DMS153 (cell line): Measurements from ENCODE around the gene IGLL5.

Source experiments
- DNase-seq: peaks from one replicate; lab custom pipeline; 2025; lab: John Stamatoyannopoulos, UW

The IGLL5 gene

DNA sequence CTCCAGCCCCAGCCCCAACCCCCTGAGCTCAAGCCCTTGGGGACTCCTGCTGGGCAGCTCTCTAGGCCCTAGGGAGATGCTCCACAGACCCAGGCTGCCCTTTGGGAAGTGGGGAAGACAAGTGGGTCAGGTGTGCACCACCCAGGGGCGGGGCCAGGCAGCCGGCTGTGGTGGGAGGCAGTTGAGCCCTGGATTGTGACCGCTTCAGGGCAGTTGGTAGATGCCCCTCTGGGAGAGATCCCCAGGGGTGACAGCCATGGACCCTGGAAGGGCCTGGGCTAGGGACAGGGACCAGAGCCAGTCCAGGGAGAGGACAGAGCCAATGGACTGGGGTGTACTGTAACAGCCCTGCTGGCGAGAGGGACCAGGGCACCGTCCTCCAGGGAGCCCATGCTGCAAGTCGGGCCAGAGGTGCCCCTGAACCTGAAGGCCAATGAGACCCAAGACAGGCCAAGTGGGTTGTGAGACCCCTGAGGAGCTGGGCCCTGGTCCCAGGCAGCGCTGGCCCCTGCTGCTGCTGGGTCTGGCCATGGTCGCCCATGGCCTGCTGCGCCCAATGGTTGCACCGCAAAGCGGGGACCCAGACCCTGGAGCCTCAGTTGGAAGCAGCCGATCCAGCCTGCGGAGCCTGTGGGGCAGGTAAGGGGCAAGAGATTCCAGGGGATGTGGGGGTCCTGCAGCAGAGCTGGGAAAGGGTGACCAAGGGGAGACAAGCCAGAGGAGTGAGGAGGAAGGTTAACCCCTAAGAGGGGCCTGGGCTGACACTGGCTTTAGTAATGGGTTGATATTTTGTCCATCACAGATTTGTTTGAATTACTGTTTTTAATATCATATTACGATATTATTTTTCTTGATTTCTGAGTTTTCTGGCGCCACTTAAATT is at the start of gene IGLL5:
Gene IGLL5, plus strand, starts transcription at position 196 of the 883 bp plus-strand sequence. Its CDS starts 238 bp downstream, at position 434.
- DNase-seq: no peak

DNA sequence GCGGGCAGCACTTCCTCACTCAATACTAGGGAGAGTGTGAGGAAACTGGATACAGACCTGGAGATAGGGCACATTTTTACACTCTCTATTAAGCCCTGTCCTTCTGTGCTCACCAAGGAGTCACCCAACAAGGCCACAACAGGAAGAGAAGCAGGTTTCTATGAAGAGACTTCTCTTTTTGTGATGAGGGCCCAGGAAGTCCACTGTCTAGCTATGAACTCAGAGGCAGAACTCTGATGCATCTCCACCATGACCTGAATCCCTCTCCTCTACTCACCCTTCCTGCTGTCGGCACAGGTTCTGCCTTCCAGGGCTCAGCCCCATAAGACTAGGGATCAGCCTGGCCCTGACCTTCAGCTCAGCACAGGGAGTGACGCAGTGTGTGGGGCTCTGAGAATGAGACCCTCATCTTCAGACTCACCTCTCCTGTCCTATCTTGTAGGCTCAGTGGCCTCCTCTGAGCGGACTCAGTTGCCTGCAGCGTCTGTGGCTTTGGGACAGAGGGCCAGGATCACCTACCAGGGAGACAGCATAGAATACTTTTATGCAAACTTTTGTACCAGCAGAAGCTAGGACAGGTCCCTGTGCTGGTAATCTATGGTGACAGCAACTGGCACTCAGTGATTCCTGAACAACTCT is 49.3 kb upstream of the IGLL5 start:
- no peak for DNase-seq

DNA sequence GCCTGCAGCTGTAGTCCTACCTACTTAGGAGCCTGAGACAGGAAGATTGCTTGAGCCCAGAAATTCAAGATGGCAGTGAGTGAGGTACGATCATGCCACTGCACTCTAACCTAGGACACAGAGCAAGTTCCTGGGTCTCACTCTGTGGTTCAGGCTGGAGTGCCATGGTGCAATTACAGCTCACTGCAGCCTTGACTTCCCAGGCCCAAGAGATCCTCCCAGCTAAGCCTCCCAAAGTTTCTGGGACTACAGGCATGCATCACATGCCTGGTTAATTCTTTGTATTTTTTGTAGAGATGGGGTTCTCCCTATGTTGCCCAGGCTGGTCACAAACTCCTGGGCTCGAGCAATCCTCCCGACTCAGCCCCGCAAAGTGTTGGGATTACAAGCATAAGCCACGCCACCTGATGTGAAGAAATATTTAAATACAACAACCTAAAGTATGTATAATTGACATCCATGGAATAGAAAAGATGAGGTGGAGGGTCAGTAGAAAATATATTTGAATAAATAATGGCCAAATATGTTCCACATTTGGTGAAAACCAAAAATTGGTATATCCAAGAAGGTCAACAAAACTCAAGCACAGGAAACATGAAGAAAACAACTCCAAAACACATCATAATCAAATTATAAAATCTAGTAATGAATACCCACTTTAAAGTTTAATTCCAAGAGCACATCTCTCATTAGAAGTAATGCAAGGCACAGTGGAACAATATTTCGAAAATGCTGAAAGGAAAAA is 47.9 kb upstream of the IGLL5 start:
- no peak for DNase-seq

DNA sequence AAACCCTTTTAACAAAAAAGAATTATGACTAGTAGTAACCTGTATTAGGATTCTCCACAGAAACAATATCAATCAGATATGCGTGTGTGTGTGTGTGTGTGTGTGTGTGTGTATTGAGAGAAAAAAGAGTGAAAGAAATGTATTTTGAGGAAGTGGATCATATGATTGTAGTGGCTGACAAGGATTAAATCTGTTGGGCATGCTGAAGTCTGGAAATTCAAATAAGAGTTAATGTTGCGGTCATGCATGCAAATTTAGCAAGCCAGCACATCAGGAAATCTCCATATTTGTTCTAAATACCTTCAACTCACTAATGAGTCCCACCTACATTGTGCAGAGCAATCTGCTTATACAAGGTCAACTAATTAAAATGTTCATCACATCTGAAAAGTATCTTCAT is 46.8 kb upstream of the IGLL5 start:
- no peak for DNase-seq

DNA sequence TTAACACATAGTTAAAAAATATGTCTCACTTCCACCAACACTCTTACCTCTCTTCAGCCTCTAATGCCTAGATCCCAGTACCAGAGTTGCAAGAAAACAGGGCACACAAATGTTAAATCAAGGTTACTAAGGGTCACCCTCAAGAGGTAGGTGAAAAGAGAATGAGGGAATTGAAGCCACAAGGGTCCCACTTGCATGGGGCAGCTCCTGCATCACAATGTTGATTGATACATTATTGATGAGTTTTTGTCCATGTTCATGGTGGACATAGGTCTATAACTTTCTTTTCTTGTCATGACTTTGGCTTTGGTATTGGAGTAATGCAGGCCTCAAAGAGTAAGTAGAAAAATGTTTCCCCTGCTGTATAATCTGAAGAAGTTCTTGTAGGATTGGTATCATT is 46.0 kb upstream of the IGLL5 start:
- no peak for DNase-seq

DNA sequence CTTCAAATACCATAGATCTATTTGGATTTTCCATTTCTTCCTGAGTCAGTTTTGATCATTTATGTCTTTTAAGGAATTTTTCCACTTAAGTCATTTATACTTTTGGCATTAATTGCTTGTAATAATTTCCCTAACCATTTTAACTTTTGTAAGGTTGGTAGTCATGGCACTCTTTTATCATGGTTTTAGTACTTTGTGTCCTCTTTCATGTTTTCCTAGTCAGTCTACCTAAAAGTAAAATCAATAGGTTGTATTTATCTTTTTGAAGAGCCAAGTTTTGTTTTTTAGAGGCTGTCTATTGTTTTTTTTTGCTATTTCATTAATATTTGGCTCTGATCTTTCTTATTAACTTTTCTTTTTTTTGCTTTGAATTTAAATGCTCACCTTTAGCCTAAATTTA is 45.5 kb upstream of the IGLL5 start:
- DNase-seq: no peak

DNA sequence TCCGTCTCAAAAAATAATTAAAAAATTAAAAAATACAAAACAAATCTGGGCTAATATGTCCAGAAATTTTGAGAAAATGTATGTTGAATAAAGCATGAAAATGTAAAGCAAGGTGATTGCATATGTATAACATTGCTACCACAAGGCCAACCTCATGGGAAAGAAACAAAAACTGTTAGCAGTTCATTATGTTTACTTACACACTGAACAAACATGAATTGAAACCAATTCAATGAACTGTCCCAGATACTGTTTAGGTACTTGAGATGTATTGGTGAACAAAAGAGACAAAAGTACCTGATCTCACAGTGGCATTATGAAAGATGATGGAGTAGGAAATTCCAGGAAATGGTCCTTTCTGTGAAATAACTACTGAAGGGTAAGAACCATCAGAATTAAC is 43.8 kb upstream of the IGLL5 start:
- DNase-seq: peak; percentile 92

DNA sequence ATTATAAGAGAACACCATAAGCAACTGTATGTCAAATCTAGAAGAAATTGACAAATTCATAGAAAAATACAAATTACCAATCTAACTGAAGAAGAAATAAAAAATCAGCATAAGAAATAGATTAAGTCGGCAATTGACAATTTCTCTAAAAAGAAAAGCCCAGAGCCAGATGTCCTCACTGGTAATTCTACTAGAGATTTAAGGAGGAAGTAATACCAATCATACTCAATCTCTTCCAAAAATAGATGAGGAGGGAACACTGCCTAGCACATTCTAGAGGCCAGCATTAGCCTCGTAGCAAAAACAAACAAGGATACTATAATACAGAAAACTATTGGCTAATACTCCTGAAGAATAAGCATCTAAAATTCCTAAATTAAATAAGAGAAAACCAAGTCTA is 40.4 kb upstream of the IGLL5 start:
- no peak for DNase-seq

DNA sequence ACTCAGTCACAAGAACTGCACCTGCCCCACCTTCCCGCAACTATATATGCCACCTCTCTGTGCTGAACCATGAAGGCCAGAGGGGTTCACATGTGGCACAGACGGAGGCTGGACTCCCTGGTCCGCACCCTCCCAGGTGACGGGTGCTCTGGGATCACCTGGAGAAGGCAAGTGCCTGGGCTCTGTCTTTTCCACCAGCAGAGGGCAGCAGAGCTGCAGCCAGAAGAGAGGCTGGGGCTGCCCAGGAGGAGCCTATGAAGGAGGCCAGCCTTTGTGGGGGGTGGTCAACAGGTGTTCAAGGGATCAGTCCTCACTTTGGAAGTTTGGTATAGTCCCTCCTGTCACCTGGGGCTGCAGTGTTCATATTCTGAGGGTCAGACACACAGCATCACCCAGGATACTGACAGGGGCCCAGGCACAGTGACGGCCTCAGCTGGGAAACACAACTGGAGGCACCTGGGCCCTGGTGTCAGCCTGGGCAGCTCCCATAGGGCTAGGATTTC is 39.2 kb upstream of the IGLL5 start:
- DNase-seq: peak; percentile 27

DNA sequence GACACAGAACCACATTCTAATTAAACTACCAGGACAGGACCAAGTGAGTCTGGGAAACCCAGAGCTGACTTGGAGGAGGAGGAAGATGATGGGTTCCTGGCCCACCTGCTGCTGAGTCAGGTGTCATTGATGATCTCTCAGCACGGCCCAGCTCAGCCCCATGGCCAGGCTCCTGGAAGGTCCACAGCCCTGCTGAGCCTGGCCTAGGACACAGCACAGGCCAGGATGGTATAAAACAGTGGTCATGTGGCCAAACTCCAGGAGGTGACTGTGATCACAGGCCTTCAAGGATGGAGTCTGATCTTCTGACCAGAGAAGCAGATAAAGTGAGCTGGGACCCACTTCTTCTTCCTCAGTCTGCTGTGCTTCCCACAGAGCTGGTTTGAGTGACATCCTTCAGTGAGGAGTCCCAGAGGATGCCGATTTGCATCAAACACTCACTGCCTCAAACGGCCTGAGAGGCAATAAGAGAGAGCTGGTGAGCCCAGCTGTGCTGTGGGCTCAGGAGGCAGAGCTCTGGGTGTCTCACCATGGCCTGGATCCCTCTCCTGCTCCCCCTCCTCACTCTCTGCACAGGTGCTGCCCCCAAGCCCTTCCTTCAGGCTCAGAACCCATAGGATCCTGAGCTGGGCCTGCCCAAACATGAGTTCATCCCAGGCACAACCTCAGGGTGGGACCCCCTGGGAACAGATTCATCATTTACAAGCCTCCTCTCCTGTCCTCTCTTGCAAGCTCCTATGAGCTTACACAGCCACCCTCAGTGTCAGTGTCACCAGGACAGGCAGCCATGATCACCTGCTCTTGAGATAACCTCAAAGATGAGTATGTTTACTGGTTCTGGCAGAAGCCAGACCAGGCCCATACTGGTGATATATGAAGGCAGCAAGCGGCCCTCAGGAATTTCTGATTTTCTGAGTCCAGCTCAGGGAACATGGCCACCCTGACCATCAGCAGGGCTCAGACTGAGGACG is 37.7 kb upstream of the IGLL5 start:
- DNase-seq: no peak

DNA sequence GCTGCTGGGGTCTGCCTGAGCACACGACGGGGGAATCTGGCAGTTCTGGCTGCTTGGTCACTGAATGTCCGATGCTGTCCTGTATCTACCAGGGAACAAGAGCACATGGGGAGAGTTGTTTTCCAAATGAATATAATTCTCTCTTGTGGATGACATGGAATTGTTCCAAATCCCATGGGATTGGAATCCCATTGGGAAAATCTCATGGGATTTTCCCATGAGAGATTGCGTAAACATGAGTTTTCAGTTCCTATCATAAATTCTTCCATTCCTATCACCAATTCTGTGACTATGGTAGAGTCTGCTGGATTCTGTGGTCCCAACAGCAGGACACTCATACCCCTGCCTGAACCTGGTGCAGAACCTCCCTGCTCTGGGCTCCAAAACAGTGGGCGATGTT is 35.6 kb upstream of the IGLL5 start:
- no peak for DNase-seq

DNA sequence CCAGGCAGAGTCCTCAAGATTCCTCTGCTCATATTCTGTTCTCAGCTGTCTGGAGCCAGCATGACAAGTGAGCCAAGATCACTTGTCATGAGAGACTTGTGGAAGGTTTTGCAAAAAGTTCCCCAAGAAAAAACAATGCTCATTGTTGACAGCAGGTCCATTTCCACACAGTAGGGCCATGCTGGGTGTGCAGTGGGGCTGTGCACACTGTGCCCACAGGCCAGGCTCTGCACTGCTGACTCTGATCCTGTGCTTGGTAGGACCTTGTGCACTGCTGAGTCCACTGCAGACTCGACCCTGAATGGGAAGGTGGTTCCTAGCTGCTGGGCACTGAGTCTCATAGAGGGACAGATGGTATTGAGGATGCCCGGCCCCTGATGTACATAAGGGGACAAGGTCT is 33.9 kb upstream of the IGLL5 start:
- DNase-seq: no peak

DNA sequence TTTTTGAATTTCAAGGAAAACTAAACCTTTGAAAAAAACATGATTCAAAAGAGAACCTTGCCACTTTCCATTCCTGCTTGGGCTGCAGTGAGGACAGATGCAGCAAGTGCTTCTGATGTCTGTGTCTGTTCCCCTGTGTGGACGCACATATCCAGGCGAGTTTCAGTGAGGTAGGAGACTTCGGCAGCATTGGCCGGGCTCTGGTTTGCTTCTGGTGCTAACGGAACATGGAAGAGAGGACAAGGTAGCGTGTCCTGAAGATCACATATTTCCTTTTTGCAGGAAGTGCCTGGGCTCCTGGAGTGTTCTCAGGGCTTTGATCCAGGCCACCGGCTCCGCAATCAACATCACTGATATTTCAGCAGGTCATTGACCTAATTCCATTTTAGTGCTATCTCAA is 33.1 kb upstream of the IGLL5 start:
- DNase-seq: no peak

DNA sequence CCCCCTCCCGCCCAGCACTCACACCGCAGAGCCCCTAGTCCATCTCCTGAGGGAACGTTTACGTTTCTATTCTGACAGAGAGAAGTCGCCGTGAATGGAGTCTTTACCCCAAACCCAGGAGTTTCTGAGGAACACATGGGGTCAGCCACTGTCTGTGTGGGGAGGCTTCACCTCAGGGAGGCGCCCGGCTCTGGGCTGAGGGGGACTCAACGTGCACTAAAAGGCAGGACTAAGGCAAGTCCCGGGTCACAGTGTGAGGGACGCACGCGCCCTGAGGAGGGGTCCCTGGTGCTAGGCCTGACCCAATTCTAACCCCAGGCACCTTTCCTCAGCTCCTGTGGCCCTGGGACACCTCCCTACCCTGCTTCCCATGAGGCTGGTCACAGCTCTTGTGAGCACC is 32.5 kb upstream of the IGLL5 start:
- DNase-seq: no peak

DNA sequence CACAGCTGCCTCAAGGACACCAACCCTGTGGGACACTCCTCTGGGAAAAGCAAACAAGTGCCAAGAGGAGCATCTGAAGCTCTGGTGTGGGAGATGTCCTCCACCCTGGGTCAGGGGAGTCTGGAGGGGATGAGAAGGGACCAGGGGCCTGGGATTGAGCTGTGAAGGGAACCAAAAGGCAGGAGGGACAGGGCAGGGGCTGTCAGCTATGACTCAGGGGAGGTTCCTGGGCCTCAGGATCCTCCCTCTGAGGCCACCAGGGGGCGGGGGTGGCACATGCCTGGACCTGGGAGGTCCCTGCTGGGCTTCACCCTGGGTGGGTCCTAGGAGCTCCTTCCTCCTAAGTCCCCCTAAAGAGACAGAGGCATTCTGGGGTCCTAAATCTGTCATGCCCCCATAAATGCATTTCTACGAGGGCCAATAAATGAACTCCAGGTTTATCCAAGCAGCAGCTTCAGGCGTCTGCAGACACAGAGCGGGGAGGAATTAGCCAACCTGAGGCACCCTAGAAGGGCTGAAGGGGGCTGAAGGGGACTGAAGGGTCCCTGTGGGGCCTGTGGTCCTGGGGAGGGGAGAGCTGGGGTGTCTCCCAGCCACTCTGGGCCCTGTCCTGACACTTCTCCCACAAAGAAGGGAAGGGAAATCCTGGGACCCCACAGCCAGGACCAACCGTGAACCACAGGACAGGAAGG is 31.9 kb upstream of the IGLL5 start:
- DNase-seq: no peak

DNA sequence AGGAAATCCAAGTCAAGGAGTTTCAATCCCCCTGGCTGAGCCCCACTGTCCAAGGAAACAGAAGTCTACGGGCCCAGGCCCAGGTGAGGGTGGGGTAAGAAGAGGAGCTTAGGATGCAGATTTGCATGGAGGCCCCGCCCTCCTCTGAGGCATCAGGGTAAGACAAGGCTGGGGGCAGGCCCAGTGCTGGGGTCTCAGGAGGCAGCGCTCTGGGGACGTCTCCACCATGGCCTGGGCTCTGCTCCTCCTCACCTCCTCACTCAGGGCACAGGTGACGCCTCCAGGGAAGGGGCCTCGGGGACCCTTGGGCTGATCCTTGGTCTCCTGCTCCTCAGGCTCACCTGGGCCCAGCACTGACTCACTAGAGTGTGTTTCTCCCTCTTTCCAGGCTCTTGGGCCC is 31.3 kb upstream of the IGLL5 start:
- DNase-seq: no peak

DNA sequence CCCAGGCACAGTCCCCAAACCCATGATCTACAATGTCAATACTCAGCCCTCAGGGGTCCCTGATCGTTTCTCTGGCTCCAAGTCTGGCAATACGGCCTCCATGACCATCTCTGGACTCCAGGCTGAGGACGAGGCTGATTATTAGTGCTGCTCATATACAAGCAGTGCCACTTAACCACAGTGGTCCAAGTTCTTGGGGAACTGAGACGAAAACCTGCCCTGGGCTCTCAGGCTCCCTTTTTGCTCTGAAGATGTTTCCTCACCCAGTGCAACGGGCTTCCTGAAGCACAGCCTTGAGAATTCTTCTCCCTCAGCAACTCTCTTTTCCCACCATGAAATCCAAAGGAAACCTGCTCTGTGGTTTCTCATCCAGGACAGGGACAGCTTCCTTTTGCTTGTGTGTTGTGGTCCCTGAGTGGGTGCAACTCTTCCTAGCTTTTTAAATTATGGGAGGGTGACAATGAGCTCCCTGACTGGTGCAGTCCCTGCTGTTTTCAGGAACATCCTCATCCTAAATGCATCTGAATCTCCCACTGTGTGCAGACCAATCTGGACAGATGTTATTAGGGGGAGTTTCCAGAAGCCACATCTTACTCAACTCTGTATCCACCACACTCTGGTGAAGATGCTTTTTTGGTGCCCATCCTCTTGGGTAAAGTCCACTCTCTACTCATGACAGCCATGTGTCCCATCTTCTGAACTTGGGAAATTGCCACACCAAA is 30.6 kb upstream of the IGLL5 start:
- no peak for DNase-seq

DNA sequence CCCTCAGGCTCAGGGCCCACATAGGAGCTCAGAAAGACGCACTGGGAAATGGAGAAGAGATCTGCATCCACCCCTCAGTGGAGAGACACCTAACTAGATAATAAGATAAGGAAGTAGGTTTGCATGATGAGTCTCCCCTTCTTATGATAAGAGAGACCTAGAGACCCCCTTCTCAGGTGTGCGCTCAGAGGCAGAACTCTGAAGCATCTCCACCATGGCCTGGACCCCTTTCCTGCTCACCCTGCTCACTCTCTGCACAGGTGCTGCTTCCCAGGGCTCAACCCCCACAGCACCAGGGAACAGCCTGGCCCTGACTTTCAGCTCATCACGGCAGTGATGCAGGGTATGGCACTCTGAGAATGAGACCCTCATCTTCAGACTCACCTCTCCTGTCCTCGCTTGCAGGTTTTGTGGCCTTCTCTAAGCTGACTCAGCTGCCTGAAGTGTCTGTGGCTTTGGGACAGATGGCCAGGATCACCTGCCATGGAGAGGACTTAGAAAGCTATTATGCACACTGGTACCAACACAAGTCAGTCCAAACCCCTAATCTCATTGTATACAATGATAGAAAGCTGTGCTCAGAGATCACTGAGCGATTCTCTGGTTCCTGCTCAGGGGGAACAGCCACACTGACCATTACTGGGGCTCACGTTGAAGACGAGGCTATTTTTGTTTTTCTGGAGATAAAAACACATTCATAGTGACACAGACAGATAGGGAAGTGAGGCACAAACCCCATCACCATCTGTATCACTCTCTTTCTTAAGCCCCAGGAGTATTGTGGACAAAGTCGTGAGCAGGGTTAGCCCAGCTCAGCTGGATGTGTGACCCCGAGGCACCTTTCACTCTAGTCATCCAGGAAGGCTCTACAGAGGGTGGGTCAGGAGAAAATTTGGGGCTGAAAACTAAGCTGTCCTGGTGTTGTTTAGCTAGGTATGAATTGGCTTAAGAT is 29.7 kb upstream of the IGLL5 start:
- no peak for DNase-seq

DNA sequence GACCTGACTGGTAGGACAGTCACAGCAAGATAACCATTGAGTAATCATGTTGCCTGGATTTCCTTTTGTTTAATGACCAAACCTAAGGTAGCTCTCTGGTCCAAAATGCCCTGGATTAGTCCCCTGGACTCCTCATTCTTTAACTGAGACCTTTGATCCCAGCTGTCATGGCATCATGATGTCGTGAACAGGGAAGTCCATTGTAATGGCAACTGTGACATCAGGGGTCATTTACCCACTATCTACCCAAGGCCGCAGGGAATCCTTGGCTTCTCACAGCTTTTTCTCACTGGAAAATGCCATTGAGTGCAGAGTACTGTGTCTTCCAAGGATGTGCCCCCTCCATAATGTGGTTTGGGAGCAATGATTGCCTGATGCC is 29.1 kb upstream of the IGLL5 start:
- no peak for DNase-seq
